Suprapubic skin (tissue), 4 donors: ENCODE data around the gene SGCE.

Source experiments
- CTCF ChIP-seq, 2 donors: fragments of 200-600 bp in 1 of 2; fragments of 450-650 bp in 1 of 2; sonication (generic) in 1 of 2; IDR thresholded peaks; one replicate each; pipeline ENCODE4 v1.5.1; 2016 to 2019; ENCODE audit warnings: antibody characterized with exemption in 2 of 2, mild to moderate bottlenecking in 1 of 2, moderate library complexity in 1 of 2
- POLR2A ChIP-seq, 2 donors: fragments of 450-650 bp; IDR thresholded peaks; one replicate each; pipeline ENCODE4 v1.6.1; 2017; ENCODE audit warnings: antibody characterized with exemption in 2 of 2, mild to moderate bottlenecking in 2 of 2, moderate library complexity in 2 of 2
- POLR2AphosphoS5 ChIP-seq, 3 donors: sonication (generic); formaldehyde crosslinking; IDR thresholded peaks; one replicate each; pipeline ENCODE4 v1.6.1; 2017; ENCODE audit warnings: antibody characterized with exemption in 3 of 3

- TF ChIP-seq POLR2A (IDR thresholded peaks at IDR 0.05): no peak
- no peak for TF ChIP-seq CTCF (IDR thresholded peaks at IDR 0.05)
- no peak for TF ChIP-seq POLR2AphosphoS5 (IDR thresholded peaks at IDR 0.05)
These were observed 12.0 kb downstream of the SGCE start for GRCh38 chr7:94643771-94644545.
